ENCODE results near the gene ENDOD1.

- TF ChIP-seq POLR2A (IDR thresholded peaks at IDR 0.05; ENCODE audit: low read depth, low read length): no peak
- TF ChIP-seq POLR2AphosphoS5 (IDR thresholded peaks at IDR 0.05; ENCODE audit: low read depth, low read length): no peak
- TF ChIP-seq TAF1 (IDR thresholded peaks at IDR 0.05; ENCODE audit: low read depth, low read length): no peak
- TF ChIP-seq SPI1 (IDR thresholded peaks at IDR 0.05; ENCODE audit: low read depth, low read length): no peak
- no peak for TF ChIP-seq PAX5 (IDR thresholded peaks at IDR 0.05; ENCODE audit: insufficient read depth, low read length, severe bottlenecking)
- TF ChIP-seq POU2F2 (IDR thresholded peaks at IDR 0.05; ENCODE audit: low read depth, low read length): no peak
Observed at GRCh38 chr11:95086836-95087570, 2.6 kb upstream of the ENDOD1 start.

Measured in GM12891 (cell line).